HK-2 (cell line): Measurements from ENCODE around the gene DERA.
"Not testable (repeated sequence)": the region's sequence is repeated elsewhere in the genome, so short reads cannot be mapped to it uniquely, and the experiment has no call there.

ENCODE experiments used
- DNase-seq: peaks from one replicate; pipeline ENCODE4 v3.0.0-alpha.2; 2018; ENCODE audit not compliant: unreplicated experiment

Gene DERA

DNA sequence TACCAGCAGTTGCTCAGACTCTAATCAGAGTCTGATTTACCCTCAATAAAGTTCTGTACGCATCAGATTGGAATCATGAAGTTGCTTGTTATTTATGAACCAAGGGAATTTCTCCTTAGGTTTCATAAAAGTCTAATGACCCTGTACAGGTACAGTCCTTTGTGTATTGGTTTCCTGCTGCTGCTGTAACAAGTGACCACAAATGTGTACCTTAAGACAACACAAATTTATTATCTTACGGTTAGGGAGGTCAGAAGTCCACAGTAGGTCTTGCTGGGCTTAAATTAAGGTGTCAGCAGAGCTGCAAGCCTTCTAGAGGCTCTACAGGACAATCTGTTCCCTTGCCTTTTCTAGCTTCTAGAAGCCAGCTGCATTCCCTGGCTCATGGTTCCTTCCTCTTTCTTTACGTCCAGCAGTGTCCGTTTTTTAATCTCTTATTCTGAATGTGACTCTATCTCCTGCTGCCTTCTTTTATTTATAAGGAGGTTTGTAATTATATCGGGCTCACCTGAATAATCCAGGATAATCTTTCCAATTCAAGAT, 6.7 kb upstream of the DERA start:
- no peak for DNase-seq

DNA sequence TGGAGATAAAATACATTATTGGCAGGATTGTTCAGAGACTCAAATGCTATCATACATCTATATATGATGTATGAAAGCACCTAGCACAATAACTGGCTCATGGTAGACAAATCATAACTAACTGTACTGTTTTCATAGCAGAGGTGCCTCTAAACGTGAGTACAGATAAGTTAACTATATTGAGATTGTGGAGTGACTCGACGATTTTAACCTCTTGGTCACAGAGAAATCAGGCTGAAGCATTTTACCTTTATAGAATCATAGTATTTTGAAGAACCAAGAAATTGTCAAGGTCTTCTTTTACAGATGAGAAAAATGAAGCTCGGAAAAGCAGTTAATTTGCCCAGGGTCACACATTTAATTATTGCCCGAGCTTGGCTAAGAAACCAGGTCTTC, 666 bp upstream of the DERA start:
- no peak for DNase-seq

DNA sequence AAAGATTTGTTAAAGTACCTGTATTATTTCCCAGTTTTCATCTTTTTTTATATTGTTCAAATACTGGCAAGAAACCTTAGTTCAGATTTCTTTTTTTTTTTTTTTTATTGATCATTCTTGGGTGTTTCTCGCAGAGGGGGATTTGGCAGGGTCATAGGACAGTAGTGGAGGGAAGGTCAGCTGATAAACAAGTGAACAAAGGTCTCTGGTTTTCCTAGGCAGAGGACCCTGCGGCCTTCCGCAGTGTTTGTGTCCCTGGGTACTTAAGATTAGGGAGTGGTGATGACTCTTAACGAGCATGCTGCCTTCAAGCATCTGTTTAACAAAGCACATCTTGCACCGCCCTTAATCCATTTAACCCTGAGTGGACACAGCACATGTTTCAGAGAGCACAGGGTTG, 799 bp downstream of the DERA start:
- DNase-seq = not testable (repeated sequence)

DNA sequence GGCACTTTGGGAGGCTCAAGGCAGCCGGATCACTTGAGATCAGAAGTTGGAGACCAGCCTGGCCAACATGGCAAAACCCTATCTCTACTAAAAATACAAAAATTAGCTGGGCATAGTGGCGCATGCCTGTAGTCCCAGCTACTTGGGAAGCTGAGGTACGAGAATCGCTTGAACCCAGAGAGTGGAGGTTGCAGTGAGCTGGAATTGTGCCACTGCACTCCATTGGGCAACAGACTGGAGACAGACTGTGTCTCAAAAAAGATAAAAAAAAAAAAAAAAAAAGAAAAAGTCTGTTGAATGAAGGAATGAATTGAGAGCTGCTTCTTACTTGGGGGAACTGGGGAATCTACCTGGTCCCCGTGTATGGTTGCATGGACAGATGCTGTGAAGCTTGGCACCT, 3.0 kb downstream of the DERA start:
- DNase-seq = not testable (repeated sequence)

DNA sequence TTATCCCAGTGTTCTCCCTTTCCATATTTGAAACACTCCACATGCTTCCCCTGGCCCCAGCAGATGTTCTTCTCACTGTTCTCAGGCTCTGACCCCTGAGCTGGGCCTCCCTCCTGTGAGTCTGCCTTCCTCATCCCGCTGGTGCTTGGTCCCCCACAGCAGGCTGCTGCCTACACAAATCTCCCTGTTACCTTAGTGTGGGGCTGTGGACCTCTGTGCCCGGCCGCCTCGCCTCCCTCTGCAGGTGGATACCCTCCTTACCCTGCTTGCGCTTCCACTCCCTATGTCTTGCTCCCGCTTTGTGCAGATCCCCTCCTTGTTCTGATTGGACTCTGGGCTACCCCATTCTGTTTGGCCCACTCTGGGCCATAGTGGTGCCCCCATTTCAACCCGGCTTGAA, 6.9 kb downstream of the DERA start:
- DNase-seq = no peak

DNA sequence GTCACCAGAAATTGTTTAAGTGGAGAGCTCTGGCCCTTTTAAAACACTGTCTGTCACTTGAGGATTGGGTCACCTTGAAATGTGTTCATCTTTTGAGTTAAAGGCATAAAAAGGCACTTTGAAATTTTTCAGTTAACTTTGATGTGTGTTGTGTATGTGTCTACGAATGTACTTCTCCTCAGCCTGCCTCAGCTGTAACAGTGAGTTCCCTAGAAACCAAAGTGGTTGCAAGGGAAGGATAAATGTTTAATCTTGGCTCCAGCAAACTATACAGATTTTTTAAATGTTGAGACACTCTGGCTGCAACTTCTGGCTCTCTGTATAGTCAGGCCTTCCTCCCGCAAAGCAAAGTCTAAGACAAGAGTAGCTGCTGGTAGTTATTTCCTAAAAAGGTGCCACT, 8.3 kb downstream of the DERA start:
- no peak for DNase-seq

DNA sequence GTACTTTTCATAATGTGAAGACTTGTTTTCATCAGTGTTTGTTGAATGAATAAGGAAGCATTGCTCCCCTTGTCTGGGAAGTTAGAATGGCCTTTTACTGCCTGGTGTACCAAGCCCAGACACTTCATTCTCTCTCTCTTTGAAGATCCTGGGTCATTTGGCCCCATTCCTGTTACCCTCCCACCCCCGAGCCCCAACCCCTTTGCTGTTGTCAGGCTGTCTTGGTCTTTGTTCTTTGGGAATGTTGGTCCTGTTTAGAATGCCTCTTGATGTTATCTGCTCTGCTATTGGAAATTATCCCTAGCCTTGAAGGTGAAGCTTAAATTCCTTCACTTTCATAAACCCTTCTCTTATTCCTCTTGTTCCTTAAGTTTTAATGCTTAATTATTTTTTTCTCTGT, 13.8 kb downstream of the DERA start:
- DNase-seq = no peak

DNA sequence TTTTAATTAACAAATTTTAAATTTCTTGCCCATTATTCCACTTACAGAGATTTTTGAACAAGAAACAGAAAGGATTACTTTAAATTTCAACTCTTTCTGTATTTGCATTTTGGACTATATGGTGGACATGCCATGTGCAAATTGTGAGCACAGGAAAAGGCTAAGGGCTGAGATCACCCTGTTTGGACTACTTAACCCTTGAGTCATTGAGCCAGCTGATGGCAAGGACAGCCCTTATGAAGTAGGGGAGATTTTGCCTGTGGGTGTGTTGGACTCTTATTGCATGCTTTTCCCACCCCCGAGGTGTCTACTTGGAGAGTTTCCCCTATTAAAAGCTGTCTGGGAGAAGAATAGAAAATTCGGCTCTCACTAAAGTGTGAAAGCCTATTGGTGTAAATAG, 17.2 kb downstream of the DERA start:
- peak; percentile 60 for DNase-seq

DNA sequence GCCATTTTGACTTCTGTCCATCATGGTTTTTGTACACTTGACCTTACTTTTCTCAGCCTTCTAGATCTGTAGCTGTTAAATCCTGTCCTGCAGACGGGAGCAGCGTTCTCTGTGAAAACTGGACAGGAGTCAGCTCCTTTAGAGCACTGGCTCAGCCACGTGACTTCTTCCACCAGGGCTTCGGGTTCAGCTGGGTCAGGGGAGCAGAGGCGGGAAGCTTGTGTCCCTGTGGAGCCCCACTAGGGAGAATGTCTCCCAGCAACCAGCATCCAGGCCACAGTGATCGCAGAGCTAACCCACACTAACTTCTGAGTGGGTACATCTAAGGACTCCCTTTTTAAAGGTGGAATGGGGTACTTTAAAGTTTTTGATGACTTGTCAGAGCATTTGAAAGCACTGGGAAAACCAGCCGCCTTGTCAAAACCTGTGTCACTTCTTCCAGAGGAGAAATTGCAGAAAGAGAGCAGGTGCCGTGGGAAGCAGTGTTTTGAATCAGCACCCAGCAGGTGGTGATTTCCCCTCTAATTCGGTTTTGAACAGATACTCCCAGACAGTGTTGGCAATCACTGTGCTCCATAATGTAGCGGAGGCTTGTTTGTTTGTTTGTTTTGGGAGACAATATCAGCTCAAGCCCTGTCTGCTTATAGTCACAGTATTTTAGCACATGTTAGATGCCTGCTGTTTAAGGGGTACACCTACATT, 17.9 kb downstream of the DERA start:
- DNase-seq = no peak

DNA sequence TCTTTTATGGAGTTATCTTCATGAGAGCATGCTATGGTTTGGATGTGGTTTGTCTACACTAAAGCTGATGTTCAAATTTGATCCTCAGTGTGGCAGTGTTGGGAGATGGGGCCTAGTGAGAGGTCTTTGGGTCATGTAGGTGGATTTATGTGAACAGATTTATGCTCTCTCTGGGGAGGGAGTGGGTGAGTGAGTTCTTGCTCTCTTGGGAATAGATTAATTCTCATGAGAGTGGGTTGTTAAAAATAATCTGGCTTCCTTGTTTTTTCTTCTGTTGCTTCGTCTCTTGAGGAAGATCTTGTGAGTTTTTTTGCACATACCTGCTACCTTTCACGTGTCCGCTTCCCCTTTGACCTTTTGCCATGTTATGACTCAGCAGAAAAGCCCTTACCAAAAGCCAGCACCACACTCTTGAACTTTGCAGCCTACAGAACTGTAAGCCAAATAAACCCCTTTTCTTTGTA, 20.5 kb downstream of the DERA start:
- no peak for DNase-seq

DNA sequence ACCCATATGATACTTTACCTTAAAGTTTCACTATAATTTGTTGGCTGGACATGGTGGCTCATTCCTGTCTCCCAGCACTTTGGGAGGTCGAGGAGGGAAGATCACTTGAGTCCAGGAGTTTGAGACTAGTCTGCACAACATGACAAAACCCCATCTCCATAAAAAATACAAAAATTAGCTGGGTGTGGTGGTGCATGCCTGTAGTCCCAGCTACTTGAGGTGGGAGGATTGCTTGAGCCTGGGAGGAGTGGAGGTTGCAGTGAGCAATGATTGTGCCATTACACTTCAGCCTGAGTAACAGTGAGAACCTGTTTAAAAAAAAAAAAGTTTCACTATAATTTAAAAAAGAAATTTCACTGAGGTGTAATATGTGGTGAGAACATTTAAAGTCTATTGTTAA, 21.2 kb downstream of the DERA start:
- DNase-seq = no peak

DNA sequence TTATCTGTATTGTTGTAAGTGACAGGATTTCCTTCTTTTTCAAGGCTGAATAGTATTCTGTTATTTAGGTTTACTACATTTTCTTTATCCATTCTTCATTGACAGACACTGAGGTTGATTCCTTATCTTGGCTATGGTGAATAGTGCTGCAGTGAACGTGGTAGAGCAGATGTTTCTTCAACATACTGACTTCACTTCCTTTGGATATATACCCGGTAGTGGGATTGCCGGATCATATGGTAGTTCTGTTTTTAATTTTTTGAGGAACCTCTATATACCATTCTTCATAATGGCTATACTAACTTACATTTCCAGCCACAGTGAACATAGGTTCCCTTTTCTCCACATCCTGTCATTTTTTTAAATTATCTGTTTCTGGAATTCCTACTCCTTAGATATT, 21.8 kb downstream of the DERA start:
- no peak for DNase-seq

DNA sequence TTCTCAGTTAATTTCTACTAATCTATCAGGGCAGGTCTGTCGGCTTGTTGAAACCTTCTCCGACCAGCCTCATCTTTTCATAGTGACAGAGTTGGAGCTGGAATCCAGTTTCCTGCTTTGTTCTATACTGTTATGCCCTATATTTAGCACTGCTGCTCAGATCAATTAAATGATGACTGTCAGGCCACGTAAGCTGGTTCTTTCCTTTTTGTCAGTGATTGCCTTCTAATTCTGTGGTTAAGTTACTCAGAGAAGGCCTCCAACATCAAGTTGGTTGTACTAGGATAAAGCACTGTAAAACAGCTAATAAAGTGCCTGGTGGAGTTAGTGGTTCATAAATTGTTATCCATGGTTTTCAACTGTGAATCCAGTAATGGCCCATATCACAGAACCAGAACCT, 22.6 kb downstream of the DERA start:
- DNase-seq = no peak

DNA sequence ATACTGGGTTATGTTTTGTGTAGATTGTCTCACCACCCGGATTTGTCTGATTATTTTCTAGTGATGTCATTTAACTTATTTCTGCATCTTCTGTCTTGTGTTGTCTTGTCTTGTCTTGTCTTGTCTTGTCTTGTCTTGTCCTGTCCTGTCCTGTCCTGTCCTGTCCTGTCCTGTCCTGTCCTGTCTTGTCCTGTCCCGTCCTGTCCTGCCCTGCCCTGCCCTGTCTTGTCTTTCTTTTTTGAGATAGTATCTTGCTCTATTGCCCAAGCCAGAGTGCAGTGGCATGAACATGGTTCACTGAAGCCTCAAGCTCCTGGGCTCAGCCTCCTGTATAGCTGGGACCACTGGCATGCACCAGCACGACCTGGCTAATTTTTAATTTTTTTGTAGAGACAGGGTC, 25.6 kb downstream of the DERA start:
- no peak for DNase-seq

DNA sequence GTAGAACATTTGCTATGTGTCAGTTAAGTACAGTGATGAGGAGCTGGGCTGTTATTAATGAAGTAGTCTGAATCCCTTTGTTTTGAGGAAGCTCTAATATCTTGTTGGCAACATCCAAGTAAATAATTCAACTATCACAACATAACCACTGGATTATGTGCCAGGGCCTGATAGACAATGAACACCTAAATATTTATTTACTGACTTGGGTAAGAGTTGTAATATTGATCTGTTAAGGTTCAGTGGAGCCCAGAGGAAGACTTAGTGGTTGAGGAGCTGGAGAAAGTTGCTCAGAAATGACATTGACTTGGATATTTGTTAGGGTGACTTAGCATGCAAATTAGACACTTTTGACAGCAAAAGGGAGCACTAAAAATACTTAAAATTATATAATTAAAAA, 26.8 kb downstream of the DERA start:
- no peak for DNase-seq

DNA sequence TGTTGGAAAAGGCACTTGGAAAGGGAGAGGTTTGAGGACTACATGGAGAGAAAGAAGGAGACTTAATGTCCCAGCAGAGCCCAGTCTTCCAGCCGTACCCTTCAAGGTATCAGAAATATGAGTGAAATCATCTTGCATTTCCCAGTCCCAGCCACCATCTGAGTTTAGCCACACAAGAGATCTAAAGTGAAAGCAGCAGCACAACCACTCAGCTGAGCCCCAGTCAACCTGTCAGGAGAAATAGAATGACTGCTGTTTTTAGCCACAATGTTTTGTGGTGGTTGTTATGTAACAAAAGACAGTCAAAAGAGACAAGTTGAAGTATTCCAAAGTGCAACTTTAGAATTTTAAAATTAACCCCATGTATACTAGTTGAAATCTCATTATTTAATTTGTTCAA, 28.0 kb downstream of the DERA start:
- DNase-seq = no peak

DNA sequence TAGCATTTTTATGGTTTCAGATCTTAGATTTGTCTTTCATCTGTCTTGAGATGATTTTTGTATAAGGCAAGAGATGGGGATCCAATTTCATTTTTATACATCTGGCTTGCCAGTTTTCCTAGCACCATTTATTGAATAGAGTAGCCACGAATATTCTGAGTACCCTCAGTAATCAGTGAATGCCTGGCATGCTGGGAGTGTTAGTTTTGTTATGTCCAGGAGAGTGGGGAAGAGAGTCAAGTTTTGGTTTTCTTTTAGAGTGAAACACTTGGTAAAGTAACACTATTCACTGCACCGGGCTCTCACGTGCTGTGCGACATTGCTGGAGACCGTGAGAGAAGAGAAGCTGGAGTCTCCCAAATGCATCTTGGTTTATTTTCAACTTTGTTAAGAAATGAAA, 31.3 kb downstream of the DERA start:
- DNase-seq = no peak

DNA sequence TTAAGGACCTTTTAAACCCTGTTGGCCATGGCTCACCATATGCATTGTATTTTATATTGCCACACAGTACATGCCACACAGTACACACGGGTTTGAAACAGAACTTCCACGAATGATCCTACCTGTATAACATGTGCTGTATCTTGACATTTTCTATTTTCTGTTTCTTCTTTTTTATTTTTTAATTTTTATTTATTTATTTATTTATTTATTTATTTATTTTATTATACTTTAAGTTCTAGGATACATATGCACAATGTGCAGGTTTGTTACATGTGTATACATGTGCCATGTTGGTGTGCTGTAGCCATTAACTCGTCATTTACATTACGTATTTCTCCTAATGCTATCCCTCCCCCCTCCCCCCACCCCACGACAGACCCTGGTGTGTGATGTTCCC, 32.4 kb downstream of the DERA start:
- DNase-seq = not testable (repeated sequence)

DNA sequence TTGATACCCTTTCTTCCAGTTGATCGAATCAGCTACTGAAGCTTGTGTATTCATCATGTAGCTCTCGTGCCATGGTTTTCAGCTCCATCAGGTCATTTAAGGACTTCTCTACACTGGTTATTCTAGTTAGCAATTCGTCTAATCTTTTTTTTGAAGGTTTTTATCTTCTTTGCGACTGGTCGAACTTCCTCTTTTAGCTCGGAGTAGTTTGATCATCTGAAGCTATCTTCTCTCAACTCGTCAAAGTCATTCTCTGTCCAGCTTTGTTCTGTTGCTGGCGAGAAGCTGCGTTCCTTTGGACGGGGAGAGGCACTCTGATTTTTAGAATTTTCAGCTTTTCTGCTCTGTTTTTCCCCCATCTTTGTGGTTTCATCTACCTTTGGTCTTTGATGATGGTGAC, 37.3 kb downstream of the DERA start:
- not testable (repeated sequence) for DNase-seq

DNA sequence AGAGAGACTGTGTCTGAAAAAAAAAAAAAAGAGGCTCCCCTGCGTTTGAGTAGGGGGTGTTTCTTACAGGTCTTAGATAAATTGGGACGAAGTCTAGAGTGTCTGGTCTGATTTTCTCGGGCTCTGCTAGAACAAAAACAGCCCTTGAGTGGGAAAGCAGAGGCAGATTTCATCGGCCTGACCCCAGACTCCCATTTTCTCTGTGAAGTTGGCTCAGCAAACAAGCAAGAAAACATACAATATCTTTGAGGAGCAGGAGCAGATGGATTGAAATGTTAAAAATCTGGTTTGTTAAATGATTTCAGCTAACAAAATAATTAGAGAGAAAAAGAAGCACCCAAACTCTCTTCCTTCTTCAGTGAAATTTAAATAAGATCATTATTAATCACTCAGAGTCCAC, 44.1 kb downstream of the DERA start:
- DNase-seq = no peak

DNA sequence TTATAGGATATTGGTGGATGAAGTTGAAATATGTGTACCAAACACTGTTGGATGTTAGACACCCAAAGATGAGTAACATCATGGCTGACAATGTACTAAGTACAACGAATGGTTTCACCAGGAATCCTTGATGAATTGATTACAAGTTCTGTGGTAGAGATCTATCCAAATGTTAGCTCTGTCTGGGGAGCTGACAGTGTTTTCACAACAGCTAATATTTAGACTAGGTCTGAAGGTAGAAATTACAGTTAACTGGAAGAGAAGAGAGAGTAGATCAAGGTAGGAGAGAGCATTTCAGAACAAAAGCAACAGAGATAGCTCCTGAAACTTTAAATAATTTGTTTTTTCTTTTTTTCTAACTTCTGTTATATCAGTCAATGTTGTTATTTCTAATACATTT, 44.9 kb downstream of the DERA start:
- DNase-seq = no peak

DNA sequence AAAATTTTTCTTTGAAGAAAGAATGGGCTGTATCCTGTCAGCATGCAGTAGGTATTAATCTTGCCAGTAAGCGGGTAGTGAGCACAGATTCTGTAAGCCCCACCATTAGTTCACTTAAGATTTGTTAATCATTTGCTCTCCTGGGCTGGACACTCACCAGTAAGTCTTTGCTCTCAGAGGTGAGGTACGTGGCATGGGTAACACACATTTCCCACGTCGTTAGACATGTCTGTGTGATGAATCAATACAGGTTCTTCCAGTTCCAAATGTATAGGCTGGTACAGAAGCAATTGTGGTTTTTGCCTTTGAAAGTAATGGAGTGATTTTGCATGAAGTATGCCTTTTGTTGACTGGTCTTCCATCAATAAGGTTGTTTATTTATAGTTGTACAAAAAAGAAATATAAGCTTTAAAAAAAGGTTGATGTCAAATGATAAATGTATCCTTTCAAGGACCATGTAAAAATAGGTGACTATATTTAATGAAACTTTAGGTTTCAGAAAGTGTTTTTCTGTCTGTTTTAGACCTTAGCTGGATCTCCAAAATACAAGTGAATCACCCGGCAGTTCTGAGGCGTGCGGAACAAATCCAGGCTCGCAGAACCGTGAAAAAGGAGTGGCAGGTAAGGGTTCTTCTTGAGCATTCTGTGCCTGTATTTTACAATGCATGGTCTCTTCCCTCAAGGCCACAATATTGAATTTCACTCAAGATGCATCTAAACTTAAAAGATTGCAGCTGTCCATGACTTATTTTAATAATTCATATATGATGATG, 45.5 kb downstream of the DERA start:
- DNase-seq = peak; percentile 70

DNA sequence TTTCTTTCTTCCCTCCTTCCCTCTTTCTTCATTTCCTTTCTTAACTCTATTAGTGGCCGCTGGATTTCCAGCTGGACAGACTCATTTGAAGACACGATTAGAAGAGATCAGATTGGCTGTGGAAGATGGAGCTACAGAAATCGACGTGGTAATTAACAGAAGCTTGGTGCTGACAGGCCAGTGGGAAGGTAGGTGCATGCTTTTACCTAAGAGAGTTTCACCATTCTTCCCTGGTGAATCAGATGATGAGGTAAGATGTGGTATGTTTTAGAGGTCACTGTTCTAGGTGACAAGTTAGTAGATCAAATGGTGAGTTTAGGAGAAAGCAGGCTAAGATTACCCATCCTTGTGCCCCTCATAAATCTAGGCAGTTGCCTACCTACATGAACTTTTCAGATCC, 51.6 kb downstream of the DERA start:
- DNase-seq = peak; percentile 53
